Measurements from ENCODE around the gene BIN1.
A peak's percentile ranks its signal among the peaks of the same experiment; 100 is the strongest.
"Not testable (repeated sequence)": the region's sequence is repeated elsewhere in the genome, so short reads cannot be mapped to it uniquely, and the experiment has no call there.

BIN1 gene

GRCh38 chr2:127129937-127130336, 23.0 kb upstream of the BIN1 start:
- H3K9me3 ChIP-seq (ENCODE audit: control insufficient read depth, insufficient read depth, low read length): no peaks in the 10 kb centered on the region
- H3K4me1 ChIP-seq (ENCODE audit: control insufficient read depth, insufficient read depth, low read length): peaks cover 9% of the 10 kb centered on the region
- H3K27me3 ChIP-seq (ENCODE audit: control insufficient read depth, insufficient read depth, low read length): no peaks in the 10 kb centered on the region
- H3K9ac ChIP-seq (ENCODE audit: low read depth, low read length): no peak overlapping the region
- H3K36me3 ChIP-seq (ENCODE audit: control insufficient read depth, insufficient read depth, low read length): no peaks in the 10 kb centered on the region
- no peak overlapping the region for H3K4me3 ChIP-seq (ENCODE audit: low read depth, low read length)

GRCh38 chr2:127128445-127128904, 21.5 kb upstream of the BIN1 start:
- H3K27me3 ChIP-seq (ENCODE audit: control insufficient read depth, insufficient read depth, low read length): no peaks in the 10 kb centered on the region
- H3K9me3 ChIP-seq (ENCODE audit: control insufficient read depth, insufficient read depth, low read length): no peaks in the 10 kb centered on the region
- peak overlapping the region; percentile 24 for H3K4me3 ChIP-seq (ENCODE audit: low read depth, low read length)
- H3K4me1 ChIP-seq (ENCODE audit: control insufficient read depth, insufficient read depth, low read length): peaks cover 9% of the 10 kb centered on the region
- no peaks in the 10 kb centered on the region for H3K36me3 ChIP-seq (ENCODE audit: control insufficient read depth, insufficient read depth, low read length)
- H3K9ac ChIP-seq (ENCODE audit: low read depth, low read length): no peak overlapping the region

GRCh38 chr2:127125821-127126220, 18.9 kb upstream of the BIN1 start:
- H3K27me3 ChIP-seq (ENCODE audit: control insufficient read depth, insufficient read depth, low read length): no peaks in the 10 kb centered on the region
- no peaks in the 10 kb centered on the region for H3K36me3 ChIP-seq (ENCODE audit: control insufficient read depth, insufficient read depth, low read length)
- H3K4me1 ChIP-seq (ENCODE audit: control insufficient read depth, insufficient read depth, low read length): peaks cover 9% of the 10 kb centered on the region
- H3K9ac ChIP-seq (ENCODE audit: low read depth, low read length): no peak overlapping the region
- H3K9me3 ChIP-seq (ENCODE audit: control insufficient read depth, insufficient read depth, low read length): peaks cover 5% of the 10 kb centered on the region
- H3K4me3 ChIP-seq (ENCODE audit: low read depth, low read length): no peak overlapping the region

- H3K9ac ChIP-seq (ENCODE audit: low read depth, low read length): no peak overlapping the region
- H3K4me1 ChIP-seq (ENCODE audit: control insufficient read depth, insufficient read depth, low read length): peaks cover 9% of the 10 kb centered on the region
- no peaks in the 10 kb centered on the region for H3K27me3 ChIP-seq (ENCODE audit: control insufficient read depth, insufficient read depth, low read length)
- H3K36me3 ChIP-seq (ENCODE audit: control insufficient read depth, insufficient read depth, low read length): no peaks in the 10 kb centered on the region
- H3K9me3 ChIP-seq (ENCODE audit: control insufficient read depth, insufficient read depth, low read length): peaks cover 8% of the 10 kb centered on the region
- no peak overlapping the region for H3K4me3 ChIP-seq (ENCODE audit: low read depth, low read length)
Measured at GRCh38 chr2:127124426-127124825, 17.5 kb upstream of the BIN1 start.

GRCh38 chr2:127122361-127123027, 15.5 kb upstream of the BIN1 start:
- no peaks in the 10 kb centered on the region for H3K4me1 ChIP-seq (ENCODE audit: control insufficient read depth, insufficient read depth, low read length)
- no peaks in the 10 kb centered on the region for H3K36me3 ChIP-seq (ENCODE audit: control insufficient read depth, insufficient read depth, low read length)
- H3K9me3 ChIP-seq (ENCODE audit: control insufficient read depth, insufficient read depth, low read length): peaks cover 8% of the 10 kb centered on the region
- no peak overlapping the region for H3K4me3 ChIP-seq (ENCODE audit: low read depth, low read length)
- no peak overlapping the region for H3K9ac ChIP-seq (ENCODE audit: low read depth, low read length)
- H3K27me3 ChIP-seq (ENCODE audit: control insufficient read depth, insufficient read depth, low read length): no peaks in the 10 kb centered on the region

GRCh38 chr2:127121776-127122176, 14.8 kb upstream of the BIN1 start:
- no peaks in the 10 kb centered on the region for H3K4me1 ChIP-seq (ENCODE audit: control insufficient read depth, insufficient read depth, low read length)
- H3K9ac ChIP-seq (ENCODE audit: low read depth, low read length): no peak overlapping the region
- H3K9me3 ChIP-seq (ENCODE audit: control insufficient read depth, insufficient read depth, low read length): peaks cover 8% of the 10 kb centered on the region
- H3K27me3 ChIP-seq (ENCODE audit: control insufficient read depth, insufficient read depth, low read length): no peaks in the 10 kb centered on the region
- no peaks in the 10 kb centered on the region for H3K36me3 ChIP-seq (ENCODE audit: control insufficient read depth, insufficient read depth, low read length)
- H3K4me3 ChIP-seq (ENCODE audit: low read depth, low read length): no peak overlapping the region

GRCh38 chr2:127121353-127121752, 14.4 kb upstream of the BIN1 start:
- Histone ChIP-seq H3K4me1 (ENCODE audit: control insufficient read depth, insufficient read depth, low read length) (no peaks in the 10 kb centered on the region), H3K9me3 (ENCODE audit: control insufficient read depth, insufficient read depth, low read length) (peaks cover 8% of the 10 kb centered on the region), H3K27me3 (ENCODE audit: control insufficient read depth, insufficient read depth, low read length) (no peaks in the 10 kb centered on the region), H3K9ac (ENCODE audit: low read depth, low read length) (no peak overlapping the region), H3K4me3 (ENCODE audit: low read depth, low read length) (no peak overlapping the region), H3K36me3 (ENCODE audit: control insufficient read depth, insufficient read depth, low read length) (no peaks in the 10 kb centered on the region)

- H3K27me3 ChIP-seq (ENCODE audit: control insufficient read depth, insufficient read depth, low read length); H3K36me3 ChIP-seq (ENCODE audit: control insufficient read depth, insufficient read depth, low read length); H3K4me1 ChIP-seq (ENCODE audit: control insufficient read depth, insufficient read depth, low read length); H3K9me3 ChIP-seq (ENCODE audit: control insufficient read depth, insufficient read depth, low read length); H3K4me3 ChIP-seq (ENCODE audit: low read depth, low read length); H3K9ac ChIP-seq (ENCODE audit: low read depth, low read length): not testable (repeated sequence)
Measured at GRCh38 chr2:127120408-127120807, 13.5 kb upstream of the BIN1 start.

- H3K9ac ChIP-seq (ENCODE audit: low read depth, low read length): no peak overlapping the region
- H3K27me3 ChIP-seq (ENCODE audit: control insufficient read depth, insufficient read depth, low read length): no peaks in the 10 kb centered on the region
- H3K4me1 ChIP-seq (ENCODE audit: control insufficient read depth, insufficient read depth, low read length): no peaks in the 10 kb centered on the region
- H3K36me3 ChIP-seq (ENCODE audit: control insufficient read depth, insufficient read depth, low read length): no peaks in the 10 kb centered on the region
- H3K4me3 ChIP-seq (ENCODE audit: low read depth, low read length): no peak overlapping the region
- peaks cover 8% of the 10 kb centered on the region for H3K9me3 ChIP-seq (ENCODE audit: control insufficient read depth, insufficient read depth, low read length)
Measured at GRCh38 chr2:127118467-127118866, 11.5 kb upstream of the BIN1 start.

- Histone ChIP-seq H3K9me3 (ENCODE audit: control insufficient read depth, insufficient read depth, low read length) (peaks cover 8% of the 10 kb centered on the region), H3K4me3 (ENCODE audit: low read depth, low read length) (no peak overlapping the region), H3K27me3 (ENCODE audit: control insufficient read depth, insufficient read depth, low read length) (no peaks in the 10 kb centered on the region), H3K4me1 (ENCODE audit: control insufficient read depth, insufficient read depth, low read length) (no peaks in the 10 kb centered on the region), H3K9ac (ENCODE audit: low read depth, low read length) (no peak overlapping the region), H3K36me3 (ENCODE audit: control insufficient read depth, insufficient read depth, low read length) (no peaks in the 10 kb centered on the region)
Measured at GRCh38 chr2:127118038-127118437, 11.1 kb upstream of the BIN1 start.

GRCh38 chr2:127117603-127118002, 10.6 kb upstream of the BIN1 start:
- Histone ChIP-seq H3K4me3 (ENCODE audit: low read depth, low read length) (no peak overlapping the region), H3K4me1 (ENCODE audit: control insufficient read depth, insufficient read depth, low read length) (no peaks in the 10 kb centered on the region), H3K36me3 (ENCODE audit: control insufficient read depth, insufficient read depth, low read length) (no peaks in the 10 kb centered on the region), H3K9ac (ENCODE audit: low read depth, low read length) (no peak overlapping the region), H3K27me3 (ENCODE audit: control insufficient read depth, insufficient read depth, low read length) (no peaks in the 10 kb centered on the region), H3K9me3 (ENCODE audit: control insufficient read depth, insufficient read depth, low read length) (peaks cover 8% of the 10 kb centered on the region)

GRCh38 chr2:127115471-127116199, 8.7 kb upstream of the BIN1 start:
- no peaks in the 10 kb centered on the region for H3K4me1 ChIP-seq (ENCODE audit: control insufficient read depth, insufficient read depth, low read length)
- H3K4me3 ChIP-seq (ENCODE audit: low read depth, low read length): no peak overlapping the region
- no peaks in the 10 kb centered on the region for H3K27me3 ChIP-seq (ENCODE audit: control insufficient read depth, insufficient read depth, low read length)
- peaks cover 3% of the 10 kb centered on the region for H3K9me3 ChIP-seq (ENCODE audit: control insufficient read depth, insufficient read depth, low read length)
- no peak overlapping the region for H3K9ac ChIP-seq (ENCODE audit: low read depth, low read length)
- no peaks in the 10 kb centered on the region for H3K36me3 ChIP-seq (ENCODE audit: control insufficient read depth, insufficient read depth, low read length)
